ENCODE measurements around the gene OR7C2. TPM values are rescaled to one million over a fixed set of nuclear protein-coding genes. Genes with fewer than 3 reads are reported as not detected.

OR7C2 gene
- total RNA-seq, 6 donors from 2014 or later = not detected

DNA sequence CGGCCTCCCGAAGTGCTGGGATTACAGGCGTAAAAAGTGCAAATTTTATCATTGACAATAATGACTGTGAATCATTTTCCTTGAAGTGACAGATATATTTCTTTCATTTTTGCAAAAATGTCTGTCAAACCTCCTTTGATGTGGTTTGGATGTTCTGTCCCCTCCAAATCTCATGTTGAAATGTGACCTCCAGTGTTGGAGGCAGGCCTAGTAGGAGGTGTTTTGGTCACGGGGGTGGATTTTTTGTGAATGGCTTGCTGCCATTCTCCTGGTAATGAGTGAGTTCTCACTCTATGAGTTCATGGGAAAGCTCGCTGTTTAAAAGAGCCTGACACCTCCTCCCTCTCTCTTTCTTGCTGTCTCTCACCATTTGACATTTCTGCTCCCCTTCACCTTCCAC is 43.8 kb downstream of the OR7C2 start:
- peaks cover 0 to 7% (median 2%) of the 10 kb centered on the region in 4 donors for H3K27me3 ChIP-seq

More for the DNA sequence above, 43.8 kb downstream of the OR7C2 start:
- ATAC-seq (ENCODE audit: low FRiP score in 2 of 2) (no peak), DNase-seq (no peak)
- WGBS, 2 donors = 67 to 80% methylated on average over 5 of the region's 5 CpGs
- no peak overlapping the region for H3K4me3 ChIP-seq
- H3K27ac ChIP-seq = no peak overlapping the region
- no peaks in the 10 kb centered on the region for H3K4me1 ChIP-seq
- no peaks in the 10 kb centered on the region for H3K9me3 ChIP-seq
- no peak for TF ChIP-seq EP300 (IDR thresholded peaks at IDR 0.05)
- no peak for TF ChIP-seq POLR2AphosphoS5 (IDR thresholded peaks at IDR 0.05)
- TF ChIP-seq POLR2A (IDR thresholded peaks at IDR 0.05) = no peak
- TF ChIP-seq, protein P1, sequence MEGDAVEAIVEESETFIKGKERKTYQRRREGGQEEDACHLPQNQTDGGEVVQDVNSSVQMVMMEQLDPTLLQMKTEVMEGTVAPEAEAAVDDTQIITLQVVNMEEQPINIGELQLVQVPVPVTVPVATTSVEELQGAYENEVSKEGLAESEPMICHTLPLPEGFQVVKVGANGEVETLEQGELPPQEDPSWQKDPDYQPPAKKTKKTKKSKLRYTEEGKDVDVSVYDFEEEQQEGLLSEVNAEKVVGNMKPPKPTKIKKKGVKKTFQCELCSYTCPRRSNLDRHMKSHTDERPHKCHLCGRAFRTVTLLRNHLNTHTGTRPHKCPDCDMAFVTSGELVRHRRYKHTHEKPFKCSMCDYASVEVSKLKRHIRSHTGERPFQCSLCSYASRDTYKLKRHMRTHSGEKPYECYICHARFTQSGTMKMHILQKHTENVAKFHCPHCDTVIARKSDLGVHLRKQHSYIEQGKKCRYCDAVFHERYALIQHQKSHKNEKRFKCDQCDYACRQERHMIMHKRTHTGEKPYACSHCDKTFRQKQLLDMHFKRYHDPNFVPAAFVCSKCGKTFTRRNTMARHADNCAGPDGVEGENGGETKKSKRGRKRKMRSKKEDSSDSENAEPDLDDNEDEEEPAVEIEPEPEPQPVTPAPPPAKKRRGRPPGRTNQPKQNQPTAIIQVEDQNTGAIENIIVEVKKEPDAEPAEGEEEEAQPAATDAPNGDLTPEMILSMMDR (IDR thresholded peaks at IDR 0.05) = no peak
- no peaks in the 10 kb centered on the region for H3K36me3 ChIP-seq

Other genes starting within 250 kb of the OR7C2 start
- gene ADGRE2, start 162.9 kb upstream of the OR7C2 start, total RNA-seq = 10 to 100 TPM; 12.3 to 24.1 (median 18.1) TPM
- gene OR7A5, start 106.3 kb upstream of the OR7C2 start, total RNA-seq = not detected
- gene OR7C1, start 106.3 kb upstream of the OR7C2 start, total RNA-seq = not detected
- not detected for gene OR7A10, start 92.6 kb upstream of the OR7C2 start, total RNA-seq
- not detected for gene OR7A17, start 55.4 kb upstream of the OR7C2 start, total RNA-seq
- not detected for gene SLC1A6, start 38.4 kb downstream of the OR7C2 start, total RNA-seq
- gene CASP14, start 108.0 kb downstream of the OR7C2 start, total RNA-seq = not detected
- gene OR1I1, start 140.7 kb downstream of the OR7C2 start, total RNA-seq = not detected
- gene SYDE1, start 165.9 kb downstream of the OR7C2 start, total RNA-seq = 10 to 100 TPM in 5 of 6 donors, 1 to 10 TPM in 1; 7.0 to 28.4 (median 14.2) TPM

All from upper lobe of left lung (tissue), 6 donors.